Measurements from ENCODE around the gene SUFU.

- TF ChIP-seq GABPA (IDR thresholded peaks at IDR 0.05; ENCODE audit: borderline replicate concordance, insufficient read depth, low read length) = no peak
- no peak for TF ChIP-seq ATF2 (IDR thresholded peaks at IDR 0.05; ENCODE audit: low read length)
- no peak for TF ChIP-seq HDAC2 (IDR thresholded peaks at IDR 0.05; ENCODE audit: borderline replicate concordance in 1 of 2, low read depth in 2 of 2, low read length in 2 of 2)
- TF ChIP-seq EZH2 (IDR thresholded peaks at IDR 0.05; ENCODE audit: low read depth, low read length, severe bottlenecking) = no peak
- TF ChIP-seq EP300 (IDR thresholded peaks at IDR 0.05; ENCODE audit: borderline replicate concordance in 1 of 2, low read depth in 2 of 2, low read length in 2 of 2) = no peak
- TF ChIP-seq SIN3A (conservative IDR thresholded peaks at IDR 0.05 in 1 of 2, IDR thresholded peaks at IDR 0.05 in 1 of 2; ENCODE audit: low read depth in 1 of 2, low read length in 2 of 2) = no peak
- TF ChIP-seq POLR2AphosphoS5 (IDR thresholded peaks at IDR 0.05; ENCODE audit: low read depth, low read length) = no peak
- no peak for TF ChIP-seq TAF1 (IDR thresholded peaks at IDR 0.05; ENCODE audit: low read depth, low read length)
- no peak for TF ChIP-seq CTCF (IDR thresholded peaks at IDR 0.05; ENCODE audit: control extremely low read depth in 1 of 3, insufficient read depth in 1 of 3, low read depth in 1 of 3, low read length in 3 of 3)
Observed at GRCh38 chr10:102509387-102509786, 5.6 kb downstream of the SUFU start.

Data from H1 (cell line).